ENCODE measurements around the gene ROBO1.
"Not testable (repeated sequence)": the region's sequence is repeated elsewhere in the genome, so short reads cannot be mapped to it uniquely, and the experiment has no call there.

The ROBO1 gene

DNA sequence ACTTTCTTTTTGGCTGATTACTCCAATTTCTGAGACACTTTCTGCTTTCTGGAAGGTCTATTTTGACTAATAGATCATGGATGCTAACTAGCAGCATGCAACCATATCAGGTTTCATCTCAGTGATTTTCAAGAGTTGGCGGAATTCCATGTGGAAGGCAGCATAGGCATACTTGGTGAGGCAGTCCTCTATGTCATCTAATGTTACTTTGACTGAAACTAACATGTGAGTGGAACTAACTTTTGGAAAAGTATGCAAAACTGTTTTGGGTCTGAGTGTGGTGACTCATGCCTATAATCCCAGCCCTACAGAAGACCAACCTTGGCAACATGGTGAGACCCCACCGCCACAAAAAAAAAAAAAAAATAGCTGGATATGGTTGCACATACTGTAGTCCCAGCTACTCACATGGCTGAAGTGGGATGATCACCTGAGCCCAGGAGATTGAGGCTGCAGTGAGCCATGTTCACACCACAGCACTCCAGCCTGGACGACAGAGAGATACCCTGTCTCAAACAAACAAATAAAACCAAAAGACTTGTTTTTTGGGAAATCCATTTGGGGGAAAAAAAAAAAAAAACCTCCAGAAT lies 1033.7 kb downstream of the ROBO1 start:
- no peak for DNase-seq (ENCODE audit: low read depth, low spot score)
- H3K4me3 ChIP-seq (ENCODE audit: low read length): no peak overlapping the region

DNA sequence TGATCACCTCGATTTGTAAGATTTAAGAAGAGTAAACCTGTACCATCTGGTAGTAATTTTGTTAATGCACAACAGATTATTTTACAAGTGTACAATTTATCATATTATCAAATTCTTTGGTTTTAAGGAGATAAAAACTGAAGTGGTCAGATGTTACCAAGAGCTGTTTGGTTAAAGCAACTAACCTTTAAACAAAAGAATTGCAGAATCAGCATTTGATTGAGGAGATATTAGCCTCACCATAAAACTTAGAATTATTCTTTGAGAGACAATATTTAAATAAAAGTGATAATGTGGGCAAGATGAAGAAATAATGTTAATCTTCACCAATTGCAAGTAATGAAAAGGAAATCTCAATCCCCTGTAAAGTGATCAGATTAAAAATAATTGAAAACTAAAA lies 1034.9 kb downstream of the ROBO1 start:
- DNase-seq (ENCODE audit: low read depth, low spot score): no peak
- H3K4me3 ChIP-seq (ENCODE audit: low read length): no peak overlapping the region

DNA sequence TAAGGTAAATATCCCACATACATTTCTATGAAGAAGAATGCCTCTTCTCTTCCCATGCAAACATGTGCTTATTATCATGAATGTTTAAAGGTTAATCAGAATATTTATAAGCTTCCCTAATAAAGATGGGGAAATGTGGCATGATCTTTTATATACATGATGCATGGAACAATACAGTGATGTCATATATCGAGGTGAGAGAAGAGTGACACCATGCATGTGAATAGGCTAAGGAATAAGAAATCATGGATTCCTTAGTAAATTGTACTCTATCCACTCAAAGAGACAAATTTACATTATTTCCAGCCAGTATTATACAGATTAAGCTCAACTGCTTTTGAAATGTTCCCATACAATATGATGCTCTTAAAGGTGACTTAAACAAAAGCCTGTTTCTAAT lies 1035.3 kb downstream of the ROBO1 start:
- DNase-seq (ENCODE audit: low read depth, low spot score): no peak

DNA sequence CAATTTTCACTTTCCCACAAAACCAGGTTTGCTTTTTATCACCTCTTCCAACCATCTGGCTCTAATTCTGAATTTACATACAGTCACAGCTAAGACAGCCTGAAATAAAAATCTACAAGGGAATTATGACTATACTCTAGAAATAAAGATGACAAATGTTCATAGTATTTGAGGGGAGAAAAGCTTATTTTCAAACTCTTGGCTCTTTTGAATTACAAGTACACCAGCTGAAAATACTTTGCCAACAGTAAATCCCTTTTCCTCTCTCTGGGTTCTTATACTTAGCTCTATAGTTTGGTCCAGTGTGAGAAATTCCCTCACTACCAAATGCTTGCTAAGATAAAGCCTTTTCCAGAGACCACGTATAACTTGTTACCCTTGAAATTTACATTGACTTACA lies 1037.9 kb downstream of the ROBO1 start:
- no peak for DNase-seq (ENCODE audit: low read depth, low spot score)

More for the DNA sequence above, 1035.3 kb downstream of the ROBO1 start:
- H3K4me3 ChIP-seq (ENCODE audit: low read length): no peak overlapping the region

DNA sequence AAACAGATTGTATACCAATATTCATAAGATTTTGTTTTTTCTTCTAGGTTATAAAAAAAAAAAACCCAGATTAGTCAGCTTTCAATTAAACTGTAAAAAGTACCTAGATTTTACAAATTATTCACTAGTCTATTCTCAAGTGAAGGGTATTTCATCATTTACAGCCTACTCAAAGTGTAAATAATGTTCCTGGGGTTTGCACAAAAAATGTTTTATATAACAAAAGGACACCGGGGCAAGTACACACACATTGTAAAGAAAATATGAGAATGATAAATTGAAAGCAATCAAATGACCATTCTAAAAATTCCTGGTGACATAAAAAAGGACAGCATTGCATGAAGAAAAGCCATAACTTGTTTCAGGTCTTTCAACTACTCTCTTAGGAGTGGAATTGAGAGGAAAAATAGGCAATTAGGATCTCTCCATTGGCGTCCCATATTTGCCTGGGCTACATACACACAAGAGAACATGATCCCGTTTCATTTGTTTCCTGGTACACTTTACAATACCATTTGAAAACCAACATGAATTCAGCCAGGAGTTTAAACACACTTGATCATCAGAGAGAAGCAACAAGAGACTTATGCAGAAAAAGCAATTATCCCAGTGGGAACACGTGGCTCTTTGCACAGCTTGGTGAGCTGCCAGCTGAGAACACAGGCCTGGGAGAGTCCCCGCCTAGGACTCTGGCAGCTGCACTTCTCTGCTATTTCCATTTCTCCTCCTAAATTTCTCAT lies 1039.2 kb downstream of the ROBO1 start:
- DNase-seq (ENCODE audit: low read depth, low spot score): no peak
- H3K4me3 ChIP-seq (ENCODE audit: low read length): no peak overlapping the region

More for the DNA sequence above, 1037.9 kb downstream of the ROBO1 start:
- H3K4me3 ChIP-seq (ENCODE audit: low read length): no peak overlapping the region

DNA sequence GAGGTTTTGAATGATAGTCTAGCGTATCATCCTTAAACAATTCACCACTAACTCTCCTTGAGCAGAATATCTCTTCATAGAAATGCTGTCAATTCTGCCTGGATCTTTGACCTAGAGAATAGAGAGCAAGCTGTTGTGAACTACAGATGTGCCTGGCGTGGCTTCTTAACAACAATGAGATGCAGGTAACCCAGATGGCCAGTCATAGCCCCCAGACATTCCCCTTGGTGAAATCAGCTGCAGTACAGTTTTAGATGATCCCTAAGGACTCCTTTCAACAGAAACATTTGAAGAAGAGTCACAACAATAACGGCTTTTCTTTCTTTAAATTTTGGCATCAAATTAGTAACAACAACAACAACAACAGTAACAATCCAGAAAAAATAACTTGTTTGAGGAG lies 1041.3 kb downstream of the ROBO1 start:
- no peak for DNase-seq (ENCODE audit: low read depth, low spot score)
- H3K4me3 ChIP-seq (ENCODE audit: low read length): no peak overlapping the region

DNA sequence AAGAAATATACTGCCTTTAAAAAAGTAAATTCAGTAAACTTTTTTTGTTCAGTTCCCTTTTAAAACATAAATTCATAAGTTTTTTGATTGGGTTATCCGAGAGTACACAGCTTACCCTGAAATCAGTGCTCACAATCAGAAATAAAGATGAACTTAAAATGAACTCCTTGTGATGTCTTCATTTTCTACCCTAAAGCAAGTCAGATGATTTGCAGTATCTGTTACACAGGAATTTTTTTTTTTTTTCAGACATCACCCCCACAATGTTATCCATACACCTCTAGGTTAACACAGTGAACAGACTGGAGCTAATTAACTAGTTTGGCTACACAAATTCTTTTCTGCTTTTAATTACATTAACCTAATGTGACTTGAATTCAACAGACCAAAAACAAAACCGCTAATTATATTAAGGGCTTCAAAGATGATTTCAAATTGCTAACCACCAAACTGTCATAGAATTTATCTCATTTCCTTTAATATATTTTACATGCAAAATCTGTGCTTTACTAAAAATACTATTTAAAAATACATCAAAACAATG lies 1042.0 kb downstream of the ROBO1 start:
- no peak for DNase-seq (ENCODE audit: low read depth, low spot score)
- H3K4me3 ChIP-seq (ENCODE audit: low read length): no peak overlapping the region

DNA sequence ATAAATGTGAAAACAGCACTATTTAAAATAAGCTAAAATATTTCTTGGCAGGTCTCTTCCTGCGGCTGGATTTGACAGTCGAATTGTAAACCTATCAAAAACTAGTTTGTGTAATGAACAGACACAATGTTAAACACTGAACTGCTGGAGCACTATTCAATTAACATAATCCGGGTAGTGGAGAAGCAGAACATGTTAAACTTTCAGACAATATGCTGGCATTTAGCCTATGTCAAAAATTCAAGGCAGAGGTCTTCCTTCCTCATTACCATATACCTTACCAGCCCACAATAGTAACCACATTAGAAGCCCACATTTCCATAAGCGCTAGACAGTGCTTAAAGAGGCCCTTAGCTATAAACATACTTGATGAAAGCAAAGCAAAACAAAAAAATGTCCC lies 1042.9 kb downstream of the ROBO1 start:
- DNase-seq (ENCODE audit: low read depth, low spot score): no peak
- H3K4me3 ChIP-seq (ENCODE audit: low read length): no peak overlapping the region

DNA sequence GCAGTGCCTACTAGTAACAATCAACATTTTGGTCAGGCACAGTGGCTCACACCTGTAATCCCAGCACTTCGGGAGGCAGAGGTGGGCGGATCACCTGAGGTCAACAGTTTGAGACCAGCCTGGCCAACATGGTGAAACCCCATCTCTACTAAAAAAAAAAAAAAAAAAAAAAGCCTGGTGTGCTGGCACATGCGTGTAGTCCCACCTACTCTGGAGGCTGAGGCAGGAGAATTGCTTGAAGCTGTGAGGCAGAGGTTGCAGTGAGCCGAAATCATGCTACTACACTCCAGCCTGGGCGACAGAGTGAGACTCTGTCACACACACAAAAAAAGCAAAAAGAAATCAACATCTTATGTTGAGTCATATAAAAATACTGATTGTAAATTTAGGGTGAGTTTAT lies 1043.4 kb downstream of the ROBO1 start:
- DNase-seq (ENCODE audit: low read depth, low spot score); H3K4me3 ChIP-seq (ENCODE audit: low read length): not testable (repeated sequence)

DNA sequence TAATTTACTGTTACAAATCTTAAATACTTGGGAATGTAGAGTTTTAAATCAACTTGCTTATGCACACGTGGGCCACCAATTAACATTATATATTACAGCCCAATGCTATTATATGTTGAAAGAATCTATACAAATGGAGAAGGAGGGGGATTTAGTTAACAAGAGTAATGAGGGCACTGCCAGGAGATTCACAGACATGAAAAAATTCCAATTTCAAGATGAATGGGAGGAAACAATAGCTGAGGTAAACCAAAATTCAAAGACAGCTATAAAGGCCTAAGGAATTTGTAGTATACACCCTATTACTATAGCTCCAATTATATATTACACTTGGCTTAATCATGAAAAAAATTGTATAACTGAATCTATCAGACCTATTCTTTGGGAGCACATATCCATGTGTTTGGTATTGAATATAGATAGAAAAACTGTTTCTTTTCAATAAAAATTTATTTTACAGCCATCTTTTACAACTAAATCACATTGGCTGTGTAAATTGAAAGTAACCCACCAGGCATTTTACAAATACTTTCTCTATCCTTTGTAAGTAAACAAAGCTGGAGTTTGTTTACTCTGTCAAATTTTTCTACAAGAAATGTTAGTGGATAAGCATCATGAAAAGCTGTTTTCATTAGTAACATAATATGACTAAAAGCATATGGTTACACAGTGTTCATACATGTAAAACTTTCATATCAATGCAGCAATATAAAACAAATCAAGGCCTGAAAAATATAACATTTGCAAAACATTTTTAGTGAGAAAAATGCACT lies 1045.8 kb downstream of the ROBO1 start:
- no peak for DNase-seq (ENCODE audit: low read depth, low spot score)
- H3K4me3 ChIP-seq (ENCODE audit: low read length): no peak overlapping the region

DNA sequence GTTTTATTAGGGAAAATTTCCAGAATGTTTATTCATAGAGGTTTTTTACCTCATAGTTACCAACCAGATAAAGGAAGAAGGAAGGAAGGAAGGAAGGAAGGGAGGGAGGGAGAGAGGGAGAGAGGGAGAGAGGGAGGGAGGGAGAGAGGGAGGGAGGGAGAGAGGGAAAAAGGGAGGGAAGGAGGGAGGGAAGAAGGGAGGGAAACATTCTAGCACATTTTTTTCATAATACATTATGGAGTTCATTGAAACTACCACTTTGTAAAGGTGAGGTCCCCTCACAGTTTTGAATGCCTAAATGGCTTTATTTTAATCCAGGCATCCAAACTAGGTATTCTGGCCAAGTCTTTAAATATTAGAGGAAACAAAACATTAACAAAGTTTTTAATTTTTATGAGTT lies 1049.1 kb downstream of the ROBO1 start:
- DNase-seq (ENCODE audit: low read depth, low spot score): no peak
- no peak overlapping the region for H3K4me3 ChIP-seq (ENCODE audit: low read length)

DNA sequence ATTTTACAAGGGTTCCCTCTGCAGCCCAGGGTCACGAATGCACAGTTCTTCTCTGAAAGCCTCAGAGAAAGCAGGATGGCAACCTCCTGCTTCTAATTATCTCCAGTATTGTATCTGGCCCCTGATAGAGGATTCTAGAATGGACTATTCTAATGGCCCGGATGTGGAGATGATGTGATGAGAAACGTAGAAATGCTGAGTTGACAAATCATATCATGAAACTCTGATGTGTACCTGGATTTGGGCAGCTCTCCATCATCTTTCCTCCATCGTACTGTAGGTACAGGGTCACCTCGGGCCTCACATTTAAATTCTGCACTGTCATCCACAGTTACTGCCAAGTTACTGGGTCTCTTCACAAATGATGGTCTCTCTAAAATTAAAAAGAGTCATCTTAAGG lies 1050.8 kb downstream of the ROBO1 start:
- no peak for DNase-seq (ENCODE audit: low read depth, low spot score)

DNA sequence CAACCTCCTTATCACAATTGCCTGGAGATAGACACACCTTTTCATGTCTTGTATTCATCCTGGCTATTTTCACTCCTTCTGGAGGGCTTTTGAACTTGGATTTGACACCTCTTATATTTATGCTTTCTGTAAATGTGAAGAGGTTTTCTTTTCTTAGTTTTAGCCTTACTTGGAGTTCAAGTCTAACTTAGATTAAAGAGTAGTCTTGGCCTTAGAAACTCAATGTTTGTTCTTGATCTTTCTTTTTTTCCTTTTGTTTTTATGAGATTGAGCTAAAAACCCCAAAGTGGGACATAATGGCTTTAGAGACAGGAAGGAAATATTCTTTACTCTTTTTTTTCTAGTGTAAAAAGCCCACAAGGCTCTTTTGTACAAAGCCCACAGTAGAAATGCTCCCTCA lies 1054.9 kb downstream of the ROBO1 start:
- H3K4me3 ChIP-seq (ENCODE audit: low read length): no peak overlapping the region
- DNase-seq (ENCODE audit: low read depth, low spot score): no peak

More for the DNA sequence above, 1050.8 kb downstream of the ROBO1 start:
- H3K4me3 ChIP-seq (ENCODE audit: low read length): no peak overlapping the region

DNA sequence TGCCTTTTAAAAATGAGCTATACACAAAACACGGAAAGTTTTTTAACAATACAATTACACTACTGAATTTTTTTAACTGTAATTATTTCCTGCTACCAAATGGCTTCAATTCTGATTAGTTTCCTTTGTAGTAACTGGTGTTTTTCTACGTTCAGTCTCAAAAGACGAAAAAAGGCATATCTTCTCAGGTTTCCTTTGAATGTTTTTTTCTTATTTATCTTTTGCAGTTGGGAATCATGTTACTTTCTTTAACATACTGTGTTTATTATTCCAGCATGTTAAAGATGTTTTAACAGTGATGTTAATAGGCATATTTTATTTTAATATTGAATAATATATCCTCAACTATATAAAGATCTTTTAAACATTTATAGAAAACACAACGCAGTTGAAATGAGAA lies 1055.5 kb downstream of the ROBO1 start:
- DNase-seq (ENCODE audit: low read depth, low spot score): no peak
- no peak overlapping the region for H3K4me3 ChIP-seq (ENCODE audit: low read length)

DNA sequence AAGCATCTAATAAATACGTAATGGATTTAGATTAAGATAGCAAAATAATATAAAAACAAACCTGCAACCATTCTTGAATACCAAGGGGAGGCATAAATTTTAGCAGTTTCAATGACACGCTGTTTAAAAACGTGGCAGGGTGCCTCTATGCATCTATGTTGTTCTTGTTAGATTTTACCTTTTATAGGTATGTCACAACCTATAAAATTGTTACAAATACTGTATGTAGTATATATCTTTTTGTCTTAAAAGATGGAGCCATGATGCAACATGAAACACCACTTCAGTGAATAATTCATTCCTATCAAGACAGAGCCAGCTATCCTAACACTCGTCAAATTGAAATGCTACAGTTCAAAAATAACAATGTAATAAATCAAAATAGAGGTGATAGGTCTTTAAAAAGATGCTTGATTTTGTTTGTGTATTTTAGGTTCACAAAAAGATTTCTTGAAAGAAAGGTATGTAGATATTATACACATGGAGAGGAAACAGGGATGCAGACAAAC lies 1059.2 kb downstream of the ROBO1 start:
- H3K4me3 ChIP-seq (ENCODE audit: low read length): no peak overlapping the region
- no peak for DNase-seq (ENCODE audit: low read depth, low spot score)

DNA sequence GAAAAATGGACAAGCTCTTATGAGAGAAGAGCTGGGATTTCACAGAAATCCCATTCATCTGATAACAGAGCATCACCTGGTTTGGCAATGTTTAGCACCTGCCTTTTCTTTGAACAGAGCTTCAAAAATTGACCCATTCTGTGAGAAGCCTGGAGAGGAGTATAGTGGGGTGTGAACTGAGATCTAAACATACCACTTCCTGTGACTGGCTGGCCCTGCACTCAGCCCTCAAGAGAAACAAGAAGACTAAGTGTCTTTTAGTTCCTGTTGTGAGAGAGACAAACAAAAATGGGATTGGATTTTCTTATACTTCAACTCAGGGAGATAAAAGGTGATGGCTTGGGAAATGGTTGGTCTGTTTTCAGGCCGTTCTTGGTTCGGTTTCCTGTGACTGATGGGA lies 1060.2 kb downstream of the ROBO1 start:
- H3K4me3 ChIP-seq (ENCODE audit: low read length): no peak overlapping the region

DNA sequence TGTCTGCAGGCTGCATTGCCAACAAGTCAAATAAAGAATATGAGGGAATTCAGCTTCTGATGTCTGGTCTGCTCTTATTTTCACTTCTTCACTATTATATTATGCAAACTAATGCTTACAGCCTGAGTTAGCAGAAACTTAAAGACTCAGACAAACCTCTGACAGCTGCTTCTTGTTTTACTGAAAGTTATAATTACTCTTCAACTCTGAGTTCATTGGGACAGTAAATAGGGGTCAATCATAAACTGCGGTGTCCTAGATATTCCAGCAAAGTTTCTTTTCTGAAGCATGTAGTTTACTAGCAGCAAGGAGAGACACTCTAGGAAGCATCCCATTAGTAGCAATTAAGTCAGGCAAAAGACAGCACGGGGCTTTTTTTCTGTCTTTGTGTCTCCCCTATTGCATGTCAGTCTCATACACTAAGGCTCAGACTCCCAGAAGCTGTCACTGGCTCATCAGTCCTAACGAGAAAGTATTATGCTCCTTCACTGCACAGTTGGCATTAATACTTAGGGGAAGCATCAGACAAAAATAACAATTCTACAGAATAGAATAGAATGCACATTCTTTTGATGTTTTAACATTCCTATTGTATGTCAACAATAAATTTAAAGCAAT lies 1060.8 kb downstream of the ROBO1 start:
- no peak for DNase-seq (ENCODE audit: low read depth, low spot score)
- H3K4me3 ChIP-seq (ENCODE audit: low read length): no peak overlapping the region

More for the DNA sequence above, 1060.2 kb downstream of the ROBO1 start:
- DNase-seq (ENCODE audit: low read depth, low spot score): no peak

DNA sequence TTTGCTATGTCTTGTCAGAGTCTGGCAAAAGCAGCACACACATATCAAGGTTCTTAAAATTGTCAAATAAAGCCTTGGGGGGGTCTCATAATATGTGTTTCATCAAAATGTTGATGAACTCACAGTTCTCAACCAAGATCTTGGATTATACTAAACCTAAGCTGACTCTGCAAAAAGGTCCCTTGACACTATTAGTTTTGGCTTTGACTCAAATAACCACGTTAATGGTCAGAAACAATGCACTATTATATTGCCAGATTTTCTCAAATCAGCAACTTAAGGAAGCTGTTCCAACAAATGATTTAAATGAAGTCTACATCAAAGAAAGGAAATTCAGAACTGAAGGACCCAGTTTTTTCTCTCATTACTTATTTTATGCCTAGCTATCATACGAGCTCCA lies 1063.9 kb downstream of the ROBO1 start:
- no peak overlapping the region for H3K4me3 ChIP-seq (ENCODE audit: low read length)
- no peak for DNase-seq (ENCODE audit: low read depth, low spot score)

DNA sequence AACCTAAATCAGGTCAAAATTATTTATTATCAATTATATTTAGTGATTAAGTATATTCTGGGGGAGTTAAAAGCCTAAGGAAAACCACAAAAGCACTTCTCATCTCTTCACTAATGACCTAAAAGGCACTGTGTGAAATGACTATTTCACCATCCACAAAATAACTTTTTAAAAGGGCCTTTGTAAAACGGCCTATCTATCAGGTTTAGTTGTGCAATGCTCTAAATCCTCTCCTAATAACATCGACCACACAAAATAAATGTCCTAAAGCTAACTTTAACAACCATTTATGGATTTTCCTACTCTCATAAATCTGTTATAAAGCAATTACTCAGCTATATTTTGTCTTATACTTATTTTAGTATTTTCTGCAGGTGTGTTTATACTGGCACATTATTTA lies 1066.3 kb downstream of the ROBO1 start:
- no peak for DNase-seq (ENCODE audit: low read depth, low spot score)
- no peak overlapping the region for H3K4me3 ChIP-seq (ENCODE audit: low read length)
